K562 (cell line): ENCODE measurements around the gene FGG.

Source experiments
- CTCF ChIP-seq, 3 experiments: IDR thresholded peaks in 2 of 3; conservative IDR thresholded peaks in 1 of 3; 2 replicates each; pipeline ENCODE4 v1.5.1; 2011 to 2012; ENCODE audit warnings: low read length in 3 of 3, mild to moderate bottlenecking in 3 of 3, control low read depth in 2 of 3, improper control_type of control experiment in 1 of 3, inconsistent platforms in 1 of 3, low read depth in 1 of 3, mixed read lengths in 1 of 3, moderate library complexity in 1 of 3; ENCODE audit not compliant: insufficient read depth in 2 of 3
- DPF2 ChIP-seq: fragments of 450-650 bp; IDR thresholded peaks from 2 replicates; pipeline ENCODE4 v1.6.1; 2016
- EP300 ChIP-seq: IDR thresholded peaks from 2 replicates; pipeline ENCODE4 v1.6.1; 2012; ENCODE audit warnings: low read length, improper control_type of control experiment
- NKRF ChIP-seq: fragments of 450-650 bp; IDR thresholded peaks from 2 replicates; pipeline ENCODE4 v1.6.1; 2016; ENCODE audit warnings: borderline replicate concordance
- THAP7 ChIP-seq: fragments of 250-450 bp; sonication (Bioruptor Pico); IDR thresholded peaks from 2 replicates; pipeline ENCODE4 v1.5.0; 2021
- ZFP91 ChIP-seq: sonication (generic); formaldehyde crosslinking; IDR thresholded peaks from 2 replicates; pipeline ENCODE4 v1.8.0; 2022; ENCODE audit warnings: mild to moderate bottlenecking, missing genetic modification reagents
- ZHX1 ChIP-seq: fragments of 150-350 bp; conservative IDR thresholded peaks from 2 replicates; pipeline ENCODE4 v1.6.1; 2014; ENCODE audit warnings: low read length
- ZNF347 ChIP-seq: fragments of 450-650 bp; formaldehyde crosslinking; IDR thresholded peaks from 2 replicates; pipeline ENCODE4 v1.4.0; 2020; ENCODE audit warnings: low read depth, mild to moderate bottlenecking, moderate library complexity

GRCh38 chr4:154625971-154626370, 13.5 kb upstream of the FGG start:
- TF ChIP-seq THAP7: no peak
- no peak for TF ChIP-seq DPF2
- no peak for TF ChIP-seq ZFP91 (CRISPR knock-in tag)
- TF ChIP-seq EP300: no peak
- no peak for TF ChIP-seq NKRF
- TF ChIP-seq CTCF (IDR thresholded peaks at IDR 0.05 in 2 of 3, conservative IDR thresholded peaks at IDR 0.05 in 1 of 3; ENCODE audit: insufficient read depth in 2 of 3, low read depth in 1 of 3, low read length in 3 of 3): no peak
- no peak for TF ChIP-seq ZHX1
- no peak for TF ChIP-seq ZNF347 (CRISPR knock-in tag)
